ENCODE results near the gene ZNF821. TPM values are rescaled to one million over a fixed set of nuclear protein-coding genes. Genes with fewer than 3 reads are reported as not detected.
"Not testable (repeated sequence)": the region's sequence is repeated elsewhere in the genome, so short reads cannot be mapped to it uniquely, and the experiment has no call there.

The ZNF821 gene
- total RNA-seq, 3 donors from 2014 or later, result 3.7 to 11.1 (median 9.8) TPM

DNA sequence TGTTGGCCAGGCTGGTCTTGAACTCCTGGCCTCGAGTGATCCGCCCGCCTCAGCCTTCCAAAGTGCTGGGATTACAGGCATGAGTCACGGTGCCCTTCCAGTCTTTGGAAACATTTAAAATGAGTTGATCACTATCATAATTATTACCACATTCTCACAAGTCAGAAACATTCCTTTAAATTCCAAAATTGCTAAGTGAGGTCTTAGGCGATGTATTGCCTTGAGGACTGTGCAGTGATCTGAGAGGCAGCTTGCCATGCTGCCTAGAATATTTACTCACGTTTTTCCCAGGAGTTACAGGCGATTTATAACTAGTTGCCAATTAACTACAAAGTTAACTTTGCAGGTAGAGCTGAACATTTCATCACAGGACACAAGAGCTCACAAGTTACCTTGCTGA lies 43.9 kb downstream of the ZNF821 start:
- intact Hi-C loops (cut with DNase I; ENCODE audit: low total_unique reads), result no loop called here
- no peak overlapping the region for H3K4me3 ChIP-seq
- no peaks in the 10 kb centered on the region for H3K9me3 ChIP-seq
- H3K27me3 ChIP-seq, result no peaks in the 10 kb centered on the region
- no peak overlapping the region for H3K27ac ChIP-seq
- DNase-seq (ENCODE audit: low spot score in 2 of 2), result no peak
- no peaks in the 10 kb centered on the region for H3K36me3 ChIP-seq
- no peak for TF ChIP-seq POLR2A (IDR thresholded peaks at IDR 0.05)
- no peak for TF ChIP-seq CTCF (IDR thresholded peaks at IDR 0.05)
- no peak for TF ChIP-seq POLR2AphosphoS5 (IDR thresholded peaks at IDR 0.05)
- H3K4me1 ChIP-seq, result no peaks in the 10 kb centered on the region

GRCh38 chr16:71837150-71837549 lies 46.8 kb downstream of the ZNF821 start:
- Histone ChIP-seq H3K4me3 (no peak overlapping the region), H3K27ac (no peak overlapping the region), H3K27me3 (no peaks in the 10 kb centered on the region), H3K36me3 (no peaks in the 10 kb centered on the region), H3K9me3 (no peaks in the 10 kb centered on the region), H3K4me1 (no peaks in the 10 kb centered on the region)
- intact Hi-C loops (cut with DNase I; ENCODE audit: low total_unique reads), result no loop called here
- no peak for TF ChIP-seq POLR2AphosphoS5 (IDR thresholded peaks at IDR 0.05)
- no peak for TF ChIP-seq POLR2A (IDR thresholded peaks at IDR 0.05)
- no peak for TF ChIP-seq CTCF (IDR thresholded peaks at IDR 0.05)
- DNase-seq (ENCODE audit: low spot score in 2 of 2), result no peak

DNA sequence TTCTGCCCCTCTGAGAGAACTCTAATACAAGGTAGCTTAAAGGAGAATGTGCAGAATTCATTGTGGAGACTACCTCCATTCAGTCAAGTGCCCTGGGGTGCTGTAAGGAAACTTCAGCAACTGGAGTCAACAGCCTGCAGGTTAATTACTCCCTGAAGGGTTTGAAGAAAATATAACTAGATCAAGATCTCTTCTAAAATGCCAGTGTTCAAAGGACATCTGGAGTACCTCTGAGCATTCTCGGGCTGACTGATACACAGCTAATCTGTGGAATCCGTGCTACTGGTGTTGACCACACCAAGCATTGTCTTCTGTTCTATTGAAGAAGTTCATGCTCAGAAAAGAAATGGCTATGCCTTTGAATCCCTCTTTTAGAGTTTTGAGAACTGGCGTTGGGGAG lies 49.7 kb downstream of the ZNF821 start:
- Histone ChIP-seq H3K4me3 (no peak overlapping the region), H3K9me3 (no peaks in the 10 kb centered on the region), H3K27me3 (no peaks in the 10 kb centered on the region), H3K36me3 (no peaks in the 10 kb centered on the region), H3K27ac (no peak overlapping the region), H3K4me1 (no peaks in the 10 kb centered on the region)
- intact Hi-C loops (cut with DNase I; ENCODE audit: low total_unique reads), result no loop called here
- no peak for TF ChIP-seq CTCF (IDR thresholded peaks at IDR 0.05)
- TF ChIP-seq POLR2A (IDR thresholded peaks at IDR 0.05), result no peak
- DNase-seq (ENCODE audit: low spot score in 2 of 2), result no peak

GRCh38 chr16:71832112-71832511 lies 51.9 kb downstream of the ZNF821 start:
- H3K27ac ChIP-seq; H3K4me1 ChIP-seq; intact Hi-C loops (cut with DNase I; ENCODE audit: low total_unique reads); H3K4me3 ChIP-seq; H3K27me3 ChIP-seq; DNase-seq (ENCODE audit: low spot score in 2 of 2); H3K9me3 ChIP-seq; H3K36me3 ChIP-seq: not testable (repeated sequence)

GRCh38 chr16:71831698-71832097 lies 52.3 kb downstream of the ZNF821 start:
- H3K36me3 ChIP-seq; H3K27ac ChIP-seq; H3K27me3 ChIP-seq; H3K9me3 ChIP-seq; H3K4me3 ChIP-seq; DNase-seq (ENCODE audit: low spot score in 2 of 2); H3K4me1 ChIP-seq; intact Hi-C loops (cut with DNase I; ENCODE audit: low total_unique reads): not testable (repeated sequence)

GRCh38 chr16:71830359-71830758 lies 53.6 kb downstream of the ZNF821 start:
- intact Hi-C loops (cut with DNase I; ENCODE audit: low total_unique reads), result no loop called here
- H3K36me3 ChIP-seq, result no peaks in the 10 kb centered on the region
- H3K9me3 ChIP-seq, result no peaks in the 10 kb centered on the region
- H3K4me1 ChIP-seq, result no peaks in the 10 kb centered on the region
- H3K4me3 ChIP-seq, result no peak overlapping the region
- no peak for DNase-seq (ENCODE audit: low spot score in 2 of 2)
- no peak overlapping the region for H3K27ac ChIP-seq
- TF ChIP-seq POLR2A (IDR thresholded peaks at IDR 0.05) (no peak), CTCF (IDR thresholded peaks at IDR 0.05) (no peak), POLR2AphosphoS5 (IDR thresholded peaks at IDR 0.05) (no peak)
- no peaks in the 10 kb centered on the region for H3K27me3 ChIP-seq

Measured in breast epithelium (tissue), 4 donors.